ENCODE measurements around the gene MS4A18. TPM values are rescaled to one million over a fixed set of nuclear protein-coding genes. Genes with fewer than 3 reads are reported as not detected.
"Not testable (repeated sequence)": the region's sequence is repeated elsewhere in the genome, so short reads cannot be mapped to it uniquely, and the experiment has no call there.

MS4A18 gene
- total and polyA plus RNA-seq, 4 donors, result not detected

- Histone ChIP-seq H3K27me3 (ENCODE audit: control insufficient read depth in 4 of 4, insufficient read depth in 4 of 4, low read length in 3 of 4) (peaks cover 0 to 4% (median 0%) of the 10 kb centered on the region in 4 donors), H3K4me3 (ENCODE audit: low read depth in 1 of 3, low read length in 3 of 3) (no peak overlapping the region), H3K9ac (ENCODE audit: low read depth in 1 of 2, low read length in 2 of 2) (no peak overlapping the region), H3K36me3 (ENCODE audit: control insufficient read depth in 4 of 4, insufficient read depth in 3 of 4, low read depth in 1 of 4, low read length in 3 of 4) (no peaks in the 10 kb centered on the region), H3K9me3 (ENCODE audit: control insufficient read depth in 4 of 4, low read length in 3 of 4) (no peaks in the 10 kb centered on the region), H3K27ac (ENCODE audit: low read depth in 1 of 2, low read length in 2 of 2) (no peak overlapping the region), H3K4me1 (ENCODE audit: control insufficient read depth in 4 of 4, insufficient read depth in 4 of 4, low read length in 3 of 4) (no peaks in the 10 kb centered on the region)
- DNase-seq (ENCODE audit: low spot score), result no peak
- TF ChIP-seq FOXA1 (IDR thresholded peaks at IDR 0.05) (no peak), MAX (IDR thresholded peaks at IDR 0.05) (no peak), RXRA (IDR thresholded peaks at IDR 0.05) (no peak)
- 89% methylated on average over 19 of the region's 19 CpGs for WGBS
Measured at GRCh38 chr11:60757231-60757800, 32.8 kb downstream of the MS4A18 start.

- not testable (repeated sequence) for H3K4me3 ChIP-seq (ENCODE audit: low read depth in 1 of 3, low read length in 3 of 3); DNase-seq (ENCODE audit: low spot score)
Measured at GRCh38 chr11:60758671-60759070, 34.2 kb downstream of the MS4A18 start.

GRCh38 chr11:60759438-60760225 lies 35.1 kb downstream of the MS4A18 start:
- not testable (repeated sequence) for H3K36me3 ChIP-seq (ENCODE audit: control insufficient read depth in 4 of 4, insufficient read depth in 3 of 4, low read depth in 1 of 4, low read length in 3 of 4); H3K4me1 ChIP-seq (ENCODE audit: control insufficient read depth in 4 of 4, insufficient read depth in 4 of 4, low read length in 3 of 4); H3K27me3 ChIP-seq (ENCODE audit: control insufficient read depth in 4 of 4, insufficient read depth in 4 of 4, low read length in 3 of 4); H3K4me3 ChIP-seq (ENCODE audit: low read depth in 1 of 3, low read length in 3 of 3); H3K9ac ChIP-seq (ENCODE audit: low read depth in 1 of 2, low read length in 2 of 2); DNase-seq (ENCODE audit: low spot score); H3K27ac ChIP-seq (ENCODE audit: low read depth in 1 of 2, low read length in 2 of 2); H3K9me3 ChIP-seq (ENCODE audit: control insufficient read depth in 4 of 4, low read length in 3 of 4)
- WGBS, result 72% methylated on average over 22 of the region's 22 CpGs

More at GRCh38 chr11:60758671-60759070, 34.2 kb downstream of the MS4A18 start:
- 94% methylated on average over 4 of the region's 4 CpGs for WGBS
- not testable (repeated sequence) for H3K4me1 ChIP-seq (ENCODE audit: control insufficient read depth in 4 of 4, insufficient read depth in 4 of 4, low read length in 3 of 4); H3K27me3 ChIP-seq (ENCODE audit: control insufficient read depth in 4 of 4, insufficient read depth in 4 of 4, low read length in 3 of 4); H3K36me3 ChIP-seq (ENCODE audit: control insufficient read depth in 4 of 4, insufficient read depth in 3 of 4, low read depth in 1 of 4, low read length in 3 of 4); H3K9ac ChIP-seq (ENCODE audit: low read depth in 1 of 2, low read length in 2 of 2); H3K27ac ChIP-seq (ENCODE audit: low read depth in 1 of 2, low read length in 2 of 2); H3K9me3 ChIP-seq (ENCODE audit: control insufficient read depth in 4 of 4, low read length in 3 of 4)

DNA sequence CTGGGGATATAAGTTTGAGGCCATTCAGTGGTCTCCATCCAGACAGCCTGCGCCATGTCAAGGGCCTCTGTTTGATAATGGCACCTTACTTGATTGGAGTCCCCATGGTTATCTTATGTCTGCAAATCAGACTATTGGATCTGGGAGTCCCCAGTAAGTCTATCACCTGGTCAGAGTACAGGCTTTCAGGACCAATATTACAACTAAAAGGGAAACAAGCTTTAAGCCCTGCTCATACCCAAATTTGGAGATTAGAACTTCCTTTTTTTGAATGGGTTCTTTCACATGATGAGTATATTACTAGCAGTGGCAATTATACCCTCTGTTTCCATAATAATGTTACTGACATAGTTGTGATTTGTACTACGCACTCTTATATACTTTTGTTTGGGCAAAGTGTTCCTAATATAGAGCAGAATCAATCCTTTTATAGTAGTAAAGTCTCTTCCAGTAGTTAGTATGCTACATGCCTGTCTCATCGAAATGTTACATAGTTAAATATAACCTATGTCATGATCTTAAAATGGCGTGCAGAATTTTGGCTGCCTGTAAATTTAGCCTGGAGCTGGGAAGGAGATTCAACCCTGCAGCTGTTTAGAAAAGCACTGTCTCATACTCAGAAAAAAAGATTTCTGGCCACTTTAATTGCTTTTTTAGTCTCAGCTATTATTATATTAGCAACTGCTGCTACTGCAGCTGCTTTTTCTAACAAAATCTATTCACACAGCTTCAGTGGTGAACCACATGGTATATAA lies 37.1 kb downstream of the MS4A18 start:
- Histone ChIP-seq H3K4me3 (ENCODE audit: low read depth in 1 of 3, low read length in 3 of 3) (no peak overlapping the region), H3K27ac (ENCODE audit: low read depth in 1 of 2, low read length in 2 of 2) (no peak overlapping the region), H3K9ac (ENCODE audit: low read depth in 1 of 2, low read length in 2 of 2) (no peak overlapping the region), H3K27me3 (ENCODE audit: control insufficient read depth in 4 of 4, insufficient read depth in 4 of 4, low read length in 3 of 4) (peaks cover 0 to 3% (median 0%) of the 10 kb centered on the region in 4 donors), H3K4me1 (ENCODE audit: control insufficient read depth in 4 of 4, insufficient read depth in 4 of 4, low read length in 3 of 4) (no peaks in the 10 kb centered on the region), H3K36me3 (ENCODE audit: control insufficient read depth in 4 of 4, insufficient read depth in 3 of 4, low read depth in 1 of 4, low read length in 3 of 4) (no peaks in the 10 kb centered on the region), H3K9me3 (ENCODE audit: control insufficient read depth in 4 of 4, low read length in 3 of 4) (no peaks in the 10 kb centered on the region)
- DNase-seq (ENCODE audit: low spot score), result no peak
- 85% methylated on average over 4 of the region's 4 CpGs for WGBS
- TF ChIP-seq HNF4A (conservative IDR thresholded peaks at IDR 0.05), result no peak
- TF ChIP-seq FOXA2 (IDR thresholded peaks at IDR 0.05), result no peak
- no peak for TF ChIP-seq MAX (IDR thresholded peaks at IDR 0.05)
- no peak for TF ChIP-seq TAF1 (conservative IDR thresholded peaks at IDR 0.05)
- TF ChIP-seq RAD21 (IDR thresholded peaks at IDR 0.05), result no peak
- TF ChIP-seq YY1 (IDR thresholded peaks at IDR 0.05), result no peak
- no peak for TF ChIP-seq SP1 (IDR thresholded peaks at IDR 0.05)
- TF ChIP-seq ZBTB33 (IDR thresholded peaks at IDR 0.05), result no peak
- TF ChIP-seq RXRA (IDR thresholded peaks at IDR 0.05), result no peak
- TF ChIP-seq GABPA (IDR thresholded peaks at IDR 0.05 in 1 of 2, conservative IDR thresholded peaks at IDR 0.05 in 1 of 2), result no peak
- TF ChIP-seq, protein P1, sequence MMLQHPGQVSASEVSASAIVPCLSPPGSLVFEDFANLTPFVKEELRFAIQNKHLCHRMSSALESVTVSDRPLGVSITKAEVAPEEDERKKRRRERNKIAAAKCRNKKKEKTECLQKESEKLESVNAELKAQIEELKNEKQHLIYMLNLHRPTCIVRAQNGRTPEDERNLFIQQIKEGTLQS (IDR thresholded peaks at IDR 0.05), result no peak
- TF ChIP-seq HNF4G (IDR thresholded peaks at IDR 0.05), result no peak
- TF ChIP-seq EGR1 (IDR thresholded peaks at IDR 0.05; ENCODE audit: low read depth in 2 of 2), result no peak
- TF ChIP-seq NR2F2 (IDR thresholded peaks at IDR 0.05), result no peak
